Natural killer cell (primary cell): ENCODE results near the gene SH2D7. TPM values are rescaled to one million over a fixed set of nuclear protein-coding genes. Genes with fewer than 3 reads are reported as not detected.

Experiments used
- ATAC-seq, 3 donors: fragments of 150-1000 bp in 2 of 3; fragments of 200-7000 bp in 1 of 3; cut with Tn5 transposase; 1 replicate in 1 of 3; 2 replicates in 2 of 3; pipeline ENCODE4 v1.10.0; 2021; ENCODE audit warnings: mild to moderate bottlenecking in 2 of 3, moderate library complexity in 2 of 3
- DNase-seq, 2 donors: peaks; one replicate each; pipeline versions ENCODE4 v3.0.0 to v3.0.0-alpha.2; 2013 to 2021; ENCODE audit warnings: mixed read lengths in 1 of 2
- H3K27ac ChIP-seq: one replicate; pipeline ENCODE4 v1.5.1; 2013; ENCODE audit warnings: mild to moderate bottlenecking, low read length
- H3K27me3 ChIP-seq: one replicate; pipeline ENCODE4 v1.6.1; 2013; ENCODE audit warnings: low read length; ENCODE audit not compliant: control insufficient read depth, insufficient read depth
- H3K36me3 ChIP-seq: one replicate; pipeline ENCODE4 v1.6.1; 2013; ENCODE audit warnings: low read length; ENCODE audit not compliant: control insufficient read depth, insufficient read depth
- H3K4me1 ChIP-seq: one replicate; pipeline ENCODE4 v1.6.1; 2013; ENCODE audit warnings: low read length; ENCODE audit not compliant: control insufficient read depth, insufficient read depth
- H3K4me3 ChIP-seq: one replicate; pipeline ENCODE4 v1.5.1; 2013; ENCODE audit warnings: low read length
- H3K9me3 ChIP-seq: one replicate; pipeline ENCODE4 v1.6.1; 2013; ENCODE audit warnings: low read length; ENCODE audit not compliant: control insufficient read depth, insufficient read depth
- H3K27ac Mint-ChIP-seq, 2 donors: one replicate each; pipeline ENCODE4 v1.8.0; 2022; ENCODE audit warnings: mild to moderate bottlenecking in 2 of 2, mixed read lengths in 2 of 2, moderate library complexity in 1 of 2
- H3K27me3 Mint-ChIP-seq, 2 donors: one replicate each; pipeline ENCODE4 v1.8.0; 2022; ENCODE audit warnings: low read depth in 2 of 2, mixed read lengths in 2 of 2
- H3K36me3 Mint-ChIP-seq: one replicate; pipeline ENCODE4 v1.8.0; 2022; ENCODE audit warnings: mixed read lengths
- H3K4me1 Mint-ChIP-seq, 2 donors: one replicate each; pipeline ENCODE4 v1.8.0; 2022; ENCODE audit warnings: mixed read lengths in 2 of 2
- H3K4me3 Mint-ChIP-seq: one replicate; pipeline ENCODE4 v1.8.0; 2022; ENCODE audit warnings: mild to moderate bottlenecking, moderate library complexity, mixed read lengths
- H3K9me3 Mint-ChIP-seq, 2 donors: one replicate each; pipeline ENCODE4 v1.8.0; 2022; ENCODE audit warnings: mixed read lengths in 2 of 2
- WGBS: methylation state at CpG from one replicate; pipeline ENCODE4 v1.1.7; 2013; ENCODE audit warnings: missing lambda C conversion rate; ENCODE audit not compliant: insufficient coverage; 5-methylcytosine and 5-hydroxymethylcytosine counted together
- intact Hi-C: fragments of 100-400 bp; cut with micrococcal nuclease; formaldehyde crosslinking; loops from one replicate; pipeline ENCODE4 v1.14.2; 2022
- total RNA-seq, 4 donors: library from RNA; stranded (reverse); fragments of 120-200 nt in 1 of 4; gene quantifications; one replicate each; pipeline versions ENCODE4 v1.2.3 to v1.2.4, GENCODE V29; 2013 to 2022
- TF ChIP-seq, protein P1 (sequence below): fragments of 200-600 bp; IDR thresholded peaks from one replicate; pipeline ENCODE4 v1.8.0; 2022; ENCODE audit warnings: antibody characterized with exemption

The SH2D7 gene
- total RNA-seq, 3 donors from 2014 or later (not counting 1 experiment from before 2014, with no cell fraction given): not detected

GRCh38 chr15:78100886-78101285 is 8.5 kb downstream of the SH2D7 start:
- Histone ChIP-seq H3K4me3 (no peak overlapping the region), H3K9me3 (no peaks in the 10 kb centered on the region), H3K4me1 (peaks cover 42% of the 10 kb centered on the region), H3K27me3 (no peaks in the 10 kb centered on the region), H3K27ac (no peak overlapping the region), H3K36me3 (no peaks in the 10 kb centered on the region)
- no peak overlapping the region for H3K27ac Mint-ChIP-seq
- intact Hi-C loops: loop anchor here (5.0 kb wide), 1 partner anchor 34 kb away; no protein-coding TSS in a partner anchor
- TF ChIP-seq, protein P1, sequence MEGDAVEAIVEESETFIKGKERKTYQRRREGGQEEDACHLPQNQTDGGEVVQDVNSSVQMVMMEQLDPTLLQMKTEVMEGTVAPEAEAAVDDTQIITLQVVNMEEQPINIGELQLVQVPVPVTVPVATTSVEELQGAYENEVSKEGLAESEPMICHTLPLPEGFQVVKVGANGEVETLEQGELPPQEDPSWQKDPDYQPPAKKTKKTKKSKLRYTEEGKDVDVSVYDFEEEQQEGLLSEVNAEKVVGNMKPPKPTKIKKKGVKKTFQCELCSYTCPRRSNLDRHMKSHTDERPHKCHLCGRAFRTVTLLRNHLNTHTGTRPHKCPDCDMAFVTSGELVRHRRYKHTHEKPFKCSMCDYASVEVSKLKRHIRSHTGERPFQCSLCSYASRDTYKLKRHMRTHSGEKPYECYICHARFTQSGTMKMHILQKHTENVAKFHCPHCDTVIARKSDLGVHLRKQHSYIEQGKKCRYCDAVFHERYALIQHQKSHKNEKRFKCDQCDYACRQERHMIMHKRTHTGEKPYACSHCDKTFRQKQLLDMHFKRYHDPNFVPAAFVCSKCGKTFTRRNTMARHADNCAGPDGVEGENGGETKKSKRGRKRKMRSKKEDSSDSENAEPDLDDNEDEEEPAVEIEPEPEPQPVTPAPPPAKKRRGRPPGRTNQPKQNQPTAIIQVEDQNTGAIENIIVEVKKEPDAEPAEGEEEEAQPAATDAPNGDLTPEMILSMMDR: no peak
- no peaks in the 10 kb centered on the region for H3K27me3 Mint-ChIP-seq
- ATAC-seq: no peak
- H3K4me3 Mint-ChIP-seq: no peak overlapping the region
- H3K36me3 Mint-ChIP-seq: no peaks in the 10 kb centered on the region
- H3K4me1 Mint-ChIP-seq: peaks cover 28 to 37% of the 10 kb centered on the region in 2 donors
- no peaks in the 10 kb centered on the region for H3K9me3 Mint-ChIP-seq
- DNase-seq: no peak
- WGBS: 91% methylated on average over 2 of the region's 2 CpGs

- H3K9me3 ChIP-seq: no peaks in the 10 kb centered on the region
- Mint-ChIP-seq H3K36me3 (no peaks in the 10 kb centered on the region), H3K4me3 (no peak overlapping the region), H3K27ac (no peak overlapping the region), H3K4me1 (peaks cover 35 to 44% of the 10 kb centered on the region in 2 donors), H3K27me3 (no peaks in the 10 kb centered on the region), H3K9me3 (no peaks in the 10 kb centered on the region)
- H3K4me3 ChIP-seq: no peak overlapping the region
- no peaks in the 10 kb centered on the region for H3K27me3 ChIP-seq
- WGBS: 98% methylated on average over 4 of the region's 5 CpGs
- ATAC-seq (no peak), DNase-seq (no peak)
- TF ChIP-seq, protein P1: no peak
- H3K4me1 ChIP-seq: peaks cover 49% of the 10 kb centered on the region
- H3K36me3 ChIP-seq: no peaks in the 10 kb centered on the region
- intact Hi-C loops: loop anchor here (5.0 kb wide), 1 partner anchor 34 kb away; no protein-coding TSS in a partner anchor
- no peak overlapping the region for H3K27ac ChIP-seq
Observed at GRCh38 chr15:78101423-78102105, 9.2 kb downstream of the SH2D7 start.

DNA sequence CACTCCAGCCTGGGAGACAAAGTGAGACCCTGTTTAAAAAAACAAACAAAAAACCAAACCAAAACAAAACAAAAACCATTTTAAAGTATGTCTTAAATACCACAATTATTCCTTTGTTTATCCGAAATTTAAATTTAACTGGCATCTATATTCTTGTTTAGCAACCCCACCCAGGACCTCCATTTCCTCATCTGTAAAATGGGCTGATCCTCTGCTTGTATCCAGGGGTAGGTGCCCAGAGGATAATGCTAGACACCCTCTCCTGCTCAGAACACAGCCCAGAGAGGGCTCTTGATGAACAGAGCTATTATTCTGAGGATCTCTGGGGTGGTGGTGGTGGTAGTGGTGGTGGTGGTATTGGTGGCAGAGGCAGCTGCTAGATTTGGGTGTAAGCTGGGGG is 9.8 kb downstream of the SH2D7 start:
- TF ChIP-seq, protein P1: no peak
- intact Hi-C loops: loop anchor here (5.0 kb wide), 1 partner anchor 35 kb away; no protein-coding TSS in a partner anchor
- Mint-ChIP-seq H3K27ac (peak overlapping the region in 1 of 2 donors; percentile 69), H3K4me1 (peaks cover 40 to 48% of the 10 kb centered on the region in 2 donors), H3K4me3 (no peak overlapping the region), H3K36me3 (no peaks in the 10 kb centered on the region), H3K9me3 (no peaks in the 10 kb centered on the region), H3K27me3 (no peaks in the 10 kb centered on the region)
- DNase-seq (no peak), ATAC-seq (no peak)
- Histone ChIP-seq H3K4me3 (no peak overlapping the region), H3K4me1 (peaks cover 53% of the 10 kb centered on the region), H3K27ac (no peak overlapping the region), H3K9me3 (no peaks in the 10 kb centered on the region), H3K36me3 (no peaks in the 10 kb centered on the region), H3K27me3 (no peaks in the 10 kb centered on the region)
- 94% methylated on average over 1 of the region's 1 CpG for WGBS
